GM06990 (cell line): ENCODE results near the gene SCAF8.

Experiments
- DNase-seq: peaks from one replicate; pipeline ENCODE4 v3.0.0-alpha.2; 2011; ENCODE audit not compliant: insufficient read length; ENCODE audit errors: extremely low read depth
- H3K27me3 ChIP-seq: replicated peaks from 2 replicates; pipeline ENCODE4 v1.6.0; 2011; ENCODE audit warnings: low read length; ENCODE audit not compliant: control insufficient read depth, insufficient read depth
- H3K36me3 ChIP-seq: 2 replicates; pipeline ENCODE4 v1.5.1; 2011; ENCODE audit warnings: low read length; ENCODE audit not compliant: control insufficient read depth, insufficient read depth
- H3K4me3 ChIP-seq: replicated peaks from 2 replicates; pipeline ENCODE4 v1.5.1; 2011; ENCODE audit warnings: low read depth, mild to moderate bottlenecking, control low read depth, low read length
- CTCF ChIP-seq: IDR thresholded peaks from 2 replicates; pipeline ENCODE4 v1.5.1; 2011; ENCODE audit warnings: low read length, control low read depth, mild to moderate bottlenecking, inconsistent platforms; ENCODE audit not compliant: insufficient read depth, poor library complexity, severe bottlenecking

SCAF8 gene

GRCh38 chr6:154696661-154697060 is 36.6 kb upstream of the SCAF8 start:
- DNase-seq = no peak
- TF ChIP-seq CTCF = no peak
- no peaks in the 10 kb centered on the region for H3K27me3 ChIP-seq
- H3K36me3 ChIP-seq = no peaks in the 10 kb centered on the region
- no peak overlapping the region for H3K4me3 ChIP-seq

DNA sequence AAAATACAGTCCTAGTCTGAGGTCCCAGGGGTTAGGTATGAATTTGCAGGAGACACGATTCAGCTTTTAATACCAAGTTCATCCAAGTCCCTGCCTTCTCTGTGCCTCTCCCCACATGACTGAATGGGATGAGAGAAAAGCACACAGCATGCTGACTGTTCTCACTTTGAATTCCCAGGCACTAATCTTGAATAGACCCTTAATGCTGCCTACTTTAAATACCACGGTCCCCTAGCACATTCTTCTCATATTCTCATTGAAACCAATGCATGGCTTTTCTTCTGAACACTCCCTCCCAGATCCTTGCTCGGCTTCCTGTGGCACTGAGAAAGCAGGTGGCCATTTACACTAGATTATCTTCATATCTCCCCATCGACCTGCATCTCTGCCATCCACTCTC is 30.1 kb upstream of the SCAF8 start:
- TF ChIP-seq CTCF = no peak

DNA sequence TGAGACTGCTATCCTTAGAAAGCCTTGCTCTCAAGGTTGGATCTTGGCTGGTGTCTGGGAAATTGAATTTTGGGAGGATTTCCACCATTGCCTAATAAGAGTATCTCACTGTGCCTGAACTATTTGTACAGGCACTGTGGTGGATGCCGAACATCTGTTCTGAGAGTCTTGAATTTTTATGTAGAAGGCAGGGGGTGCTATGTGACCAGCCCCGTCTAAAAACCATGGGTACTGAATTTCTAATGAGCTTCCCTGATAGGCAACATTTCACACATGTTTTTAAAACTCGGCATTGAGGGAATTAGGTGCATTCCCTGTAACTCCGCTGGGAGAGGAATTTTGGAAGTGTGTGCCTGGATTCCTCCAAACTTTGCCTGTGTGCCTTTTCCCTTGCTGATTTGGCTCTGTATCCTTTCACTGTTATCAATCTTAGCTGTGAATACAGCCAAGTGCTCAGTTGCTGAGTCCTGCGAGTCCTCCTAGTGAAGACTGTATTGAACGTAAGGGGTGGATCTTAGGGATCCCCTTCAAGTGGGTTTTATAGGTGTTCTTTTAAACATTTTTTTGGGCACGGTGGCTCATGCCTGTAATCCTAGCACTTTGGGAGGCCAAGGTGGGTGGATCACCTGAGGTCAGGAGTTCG is 27.6 kb upstream of the SCAF8 start:
- no peak for DNase-seq
- no peaks in the 10 kb centered on the region for H3K36me3 ChIP-seq
- no peak overlapping the region for H3K4me3 ChIP-seq
- H3K27me3 ChIP-seq = peaks cover 2% of the 10 kb centered on the region; the same call in 1 of the 2 replicates
- no peak for TF ChIP-seq CTCF

More for the DNA sequence above, 30.1 kb upstream of the SCAF8 start:
- DNase-seq = no peak
- Histone ChIP-seq H3K36me3 (no peaks in the 10 kb centered on the region), H3K27me3 (peaks cover 2% of the 10 kb centered on the region; the same call in 1 of the 2 replicates), H3K4me3 (no peak overlapping the region)

DNA sequence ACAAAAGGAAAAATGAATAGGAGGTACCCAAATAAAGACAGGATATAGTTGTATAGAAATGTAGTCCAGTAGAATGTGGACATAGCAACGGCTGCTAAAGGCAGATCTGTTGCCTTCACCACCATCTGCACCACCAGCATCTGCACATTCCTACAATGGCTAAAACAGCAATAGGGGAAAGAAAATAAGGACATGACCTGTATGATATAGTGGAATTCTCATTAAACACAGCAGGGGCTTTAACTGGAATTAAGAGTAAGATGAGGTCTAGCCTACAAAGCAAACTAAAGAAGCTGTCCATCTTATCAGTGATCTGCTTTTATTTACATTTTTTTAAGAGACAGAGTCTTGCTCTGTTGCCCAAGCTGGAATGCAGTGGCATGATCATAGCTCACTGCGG is 26.8 kb upstream of the SCAF8 start:
- H3K4me3 ChIP-seq = no peak overlapping the region
- DNase-seq = no peak
- no peaks in the 10 kb centered on the region for H3K36me3 ChIP-seq
- no peak for TF ChIP-seq CTCF
- H3K27me3 ChIP-seq = peaks cover 2% of the 10 kb centered on the region; the same call in 1 of the 2 replicates

DNA sequence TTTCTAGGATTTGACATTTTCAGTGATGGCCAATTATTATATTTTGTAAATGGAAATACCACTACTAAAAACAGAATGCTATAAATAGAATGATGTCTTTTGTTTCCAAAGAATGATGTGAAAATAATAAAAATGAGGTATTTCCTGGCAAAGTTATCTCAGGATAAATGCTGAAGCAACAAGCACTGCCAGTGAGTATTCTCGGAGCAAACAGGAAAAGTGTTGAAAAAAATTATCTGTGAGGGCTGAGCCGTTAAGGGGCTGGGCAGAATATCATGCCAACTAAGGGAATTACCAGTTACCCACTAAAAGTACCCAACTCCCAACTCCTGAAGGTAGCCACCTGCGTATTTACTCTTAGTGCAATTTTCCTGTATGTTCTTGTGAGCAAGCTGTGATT is 23.6 kb upstream of the SCAF8 start:
- Histone ChIP-seq H3K36me3 (no peaks in the 10 kb centered on the region), H3K27me3 (no peaks in the 10 kb centered on the region), H3K4me3 (no peak overlapping the region)
- no peak for TF ChIP-seq CTCF
- DNase-seq = no peak

- no peak for DNase-seq
- H3K27me3 ChIP-seq = no peaks in the 10 kb centered on the region
- no peak overlapping the region for H3K4me3 ChIP-seq
- no peaks in the 10 kb centered on the region for H3K36me3 ChIP-seq
- TF ChIP-seq CTCF = no peak
These were observed 22.5 kb upstream of the SCAF8 start for GRCh38 chr6:154710689-154711088.
